ACHN (cell line): ENCODE data around the gene UBTD2.
"Not testable (repeated sequence)": the region's sequence is repeated elsewhere in the genome, so short reads cannot be mapped to it uniquely, and the experiment has no call there.

ENCODE experiments used
- DNase-seq: peaks from one replicate; pipeline ENCODE4 v3.0.0-alpha.2; 2015
- in situ Hi-C: cut with HindIII; loops from 2 replicates; pipeline ENCODE4 v1.10.0; 2017; ENCODE audit warnings: low sequenced_read_pairs, low pct_ligation_motif_present, low pct_unique_long_range_greater_than_20kb

UBTD2 gene

GRCh38 chr5:172294831-172295230 lies 11.3 kb upstream of the UBTD2 start:
- in situ Hi-C loops, result no loop called here
- no peak for DNase-seq

GRCh38 chr5:172293745-172294342 lies 10.3 kb upstream of the UBTD2 start:
- no peak for DNase-seq
- in situ Hi-C loops, result no loop called here

GRCh38 chr5:172293054-172293744 lies 9.6 kb upstream of the UBTD2 start:
- peak; percentile 66 for DNase-seq
- in situ Hi-C loops, result no loop called here

GRCh38 chr5:172291837-172292236 lies 8.3 kb upstream of the UBTD2 start:
- DNase-seq, in situ Hi-C loops: not testable (repeated sequence)

- no peak for DNase-seq
- in situ Hi-C loops, result no loop called here
Observed at GRCh38 chr5:172288465-172288864, 4.9 kb upstream of the UBTD2 start.

- in situ Hi-C loops, DNase-seq: not testable (repeated sequence)
Observed at GRCh38 chr5:172287140-172287539, 3.6 kb upstream of the UBTD2 start.

- in situ Hi-C loops, result no loop called here
- DNase-seq, result no peak
Observed at GRCh38 chr5:172285226-172286143, 1.9 kb upstream of the UBTD2 start.

- in situ Hi-C loops, result no loop called here
- DNase-seq, result peak; percentile 14
Observed at GRCh38 chr5:172284611-172284980, 1.0 kb upstream of the UBTD2 start.

- peak; percentile 79 for DNase-seq
- in situ Hi-C loops, result no loop called here
Observed at GRCh38 chr5:172283862-172284610, 472 bp upstream of the UBTD2 start.

GRCh38 chr5:172282272-172283019 lies 1.1 kb downstream of the UBTD2 start:
- in situ Hi-C loops, result no loop called here
- peak; percentile 28 for DNase-seq

- no peak for DNase-seq
- in situ Hi-C loops, result no loop called here
Observed at GRCh38 chr5:172281346-172281745, 2.2 kb downstream of the UBTD2 start.

- DNase-seq, result no peak
- in situ Hi-C loops, result no loop called here
Observed at GRCh38 chr5:172280929-172281328, 2.6 kb downstream of the UBTD2 start.

GRCh38 chr5:172280317-172280716 lies 3.2 kb downstream of the UBTD2 start:
- no peak for DNase-seq
- in situ Hi-C loops, result no loop called here

GRCh38 chr5:172278356-172278755 lies 5.2 kb downstream of the UBTD2 start:
- no peak for DNase-seq
- in situ Hi-C loops, result no loop called here

GRCh38 chr5:172276214-172276613 lies 7.3 kb downstream of the UBTD2 start:
- in situ Hi-C loops, result no loop called here
- no peak for DNase-seq

GRCh38 chr5:172274951-172275753 lies 8.4 kb downstream of the UBTD2 start:
- DNase-seq, result no peak
- in situ Hi-C loops, result no loop called here

- in situ Hi-C loops, result no loop called here
- DNase-seq, result no peak
Observed at GRCh38 chr5:172267943-172268342, 15.6 kb downstream of the UBTD2 start.
